Mesothelial cell of epicardium (in vitro differentiated cells): Measurements from ENCODE around the gene ETDC. TPM values are rescaled to one million over a fixed set of nuclear protein-coding genes. Genes with fewer than 3 reads are reported as not detected.
"Not testable (repeated sequence)": the region's sequence is repeated elsewhere in the genome, so short reads cannot be mapped to it uniquely, and the experiment has no call there.

ENCODE experiments used
- DNase-seq, 2 experiments: peaks; one replicate each; pipeline ENCODE4 v3.0.0; 2021; ENCODE audit warnings: low spot score in 2 of 2; ENCODE audit not compliant: unreplicated experiment in 2 of 2
- H3K27ac Mint-ChIP-seq: 2 replicates; pipeline ENCODE4 v1.8.0; 2021; ENCODE audit warnings: mixed read lengths
- H3K27me3 Mint-ChIP-seq: 2 replicates; pipeline ENCODE4 v1.8.0; 2021; ENCODE audit warnings: low read depth, mixed read lengths
- H3K36me3 Mint-ChIP-seq: 2 replicates; pipeline ENCODE4 v1.8.0; 2021; ENCODE audit warnings: mixed read lengths
- H3K4me1 Mint-ChIP-seq: 2 replicates; pipeline ENCODE4 v1.8.0; 2021; ENCODE audit warnings: mixed read lengths
- H3K4me3 Mint-ChIP-seq: 2 replicates; pipeline ENCODE4 v1.8.0; 2021; ENCODE audit warnings: mild to moderate bottlenecking, moderate library complexity, mixed read lengths
- H3K9me3 Mint-ChIP-seq: 2 replicates; pipeline ENCODE4 v1.8.0; 2021; ENCODE audit warnings: mixed read lengths
- CTCF ChIP-seq: fragments of 200-600 bp; sonication (generic); IDR thresholded peaks from one replicate; pipeline ENCODE4 v1.5.0; 2021; ENCODE audit warnings: antibody characterized with exemption; ENCODE audit not compliant: unreplicated experiment
- total RNA-seq: library from RNA; stranded (reverse); gene quantifications from 3 replicates; pipeline ENCODE4 v1.2.1, GENCODE V29; 2021

Gene ETDC
- not detected in 3 replicates for total RNA-seq

GRCh38 chrX:135309430-135309923 is at the start of gene ETDC:
ETDC (plus strand) TSS chrX:135309480; CDS start chrX:135309480, 0 bp downstream.
- DNase-seq = no peak
- no peaks in the 10 kb centered on the region for H3K36me3 Mint-ChIP-seq
- H3K9me3 Mint-ChIP-seq = peaks cover 43% of the 10 kb centered on the region
- no peak within 1 kb of the TSS for H3K4me3 Mint-ChIP-seq
- no peak within 1 kb of the TSS for H3K27ac Mint-ChIP-seq
- no peak for TF ChIP-seq CTCF
- H3K27me3 Mint-ChIP-seq = no peaks in the 10 kb centered on the region
- no peaks in the 10 kb centered on the region for H3K4me1 Mint-ChIP-seq

- H3K4me3 Mint-ChIP-seq, H3K36me3 Mint-ChIP-seq, H3K4me1 Mint-ChIP-seq, DNase-seq, H3K27me3 Mint-ChIP-seq, H3K27ac Mint-ChIP-seq: not testable (repeated sequence)
- peaks cover 72% of the 10 kb centered on the region for H3K9me3 Mint-ChIP-seq
Measured at GRCh38 chrX:135260976-135261375, 48.3 kb upstream of the ETDC start.

- peaks cover 88% of the 10 kb centered on the region for H3K9me3 Mint-ChIP-seq
- H3K36me3 Mint-ChIP-seq, H3K4me1 Mint-ChIP-seq, H3K27me3 Mint-ChIP-seq, H3K27ac Mint-ChIP-seq, H3K4me3 Mint-ChIP-seq, DNase-seq: not testable (repeated sequence)
Measured at GRCh38 chrX:135263376-135263775, 45.9 kb upstream of the ETDC start.

DNA sequence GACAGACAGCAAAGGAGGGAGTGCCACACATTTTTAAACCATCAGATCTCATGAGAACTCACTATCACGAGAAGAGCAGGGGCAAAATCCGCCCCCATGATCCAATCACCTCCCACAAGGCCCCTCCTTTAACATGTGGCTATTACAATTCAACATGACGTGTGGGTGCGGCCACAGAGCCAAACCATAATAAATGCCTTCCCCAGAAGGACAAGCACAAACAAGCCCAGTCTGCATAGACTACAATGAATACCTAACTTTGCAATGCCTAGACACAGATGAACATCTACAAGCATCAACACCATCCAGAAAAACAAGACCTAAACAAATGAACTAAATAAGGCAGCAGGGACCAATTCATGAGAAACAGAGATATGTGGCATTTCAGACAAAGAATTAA is 45.1 kb upstream of the ETDC start:
- Mint-ChIP-seq H3K36me3 (peaks cover 8% of the 10 kb centered on the region), H3K27ac (no peak overlapping the region), H3K27me3 (no peaks in the 10 kb centered on the region), H3K9me3 (peaks cover 88% of the 10 kb centered on the region), H3K4me1 (no peaks in the 10 kb centered on the region), H3K4me3 (no peak overlapping the region)
- no peak for DNase-seq
- no peak for TF ChIP-seq CTCF

- Mint-ChIP-seq H3K4me1 (no peaks in the 10 kb centered on the region), H3K27me3 (no peaks in the 10 kb centered on the region), H3K36me3 (no peaks in the 10 kb centered on the region), H3K27ac (no peak overlapping the region), H3K9me3 (peaks cover 65% of the 10 kb centered on the region), H3K4me3 (no peak overlapping the region)
- no peak for DNase-seq
- TF ChIP-seq CTCF = no peak
Measured at GRCh38 chrX:135273162-135273561, 36.1 kb upstream of the ETDC start.

- Mint-ChIP-seq H3K36me3 (no peaks in the 10 kb centered on the region), H3K27me3 (no peaks in the 10 kb centered on the region), H3K4me3 (no peak overlapping the region), H3K4me1 (no peaks in the 10 kb centered on the region), H3K27ac (no peak overlapping the region), H3K9me3 (peaks cover 68% of the 10 kb centered on the region)
- no peak for TF ChIP-seq CTCF
- no peak for DNase-seq
Measured at GRCh38 chrX:135275973-135276372, 33.3 kb upstream of the ETDC start.

- no peak overlapping the region for H3K4me3 Mint-ChIP-seq
- H3K4me1 Mint-ChIP-seq = no peaks in the 10 kb centered on the region
- H3K9me3 Mint-ChIP-seq = peaks cover 73% of the 10 kb centered on the region
- no peaks in the 10 kb centered on the region for H3K27me3 Mint-ChIP-seq
- DNase-seq = no peak
- peaks cover 45% of the 10 kb centered on the region for H3K36me3 Mint-ChIP-seq
- H3K27ac Mint-ChIP-seq = no peak overlapping the region
- no peak for TF ChIP-seq CTCF
Measured at GRCh38 chrX:135287266-135287823, 21.9 kb upstream of the ETDC start.
